MCF 10A (cell line): ENCODE results near the gene GRIK2. TPM values are rescaled to one million over a fixed set of nuclear protein-coding genes. Genes with fewer than 3 reads are reported as not detected.

Experiments
- BruUV-seq: library from RNA; stranded (reverse); fragments of 400-500 nt; replicated peaks from 2 replicates; lab custom pipeline; 2021; lab: Mats Ljungman, UMichigan
- CTCF ChIA-PET: fragments of 300-600 bp; sonication (Branson Sonifier 250); formaldehyde crosslinking; extraction: SDS; loops from one replicate; lab custom pipeline; 2021; ENCODE audit warnings: antibody characterized with exemption, inconsistent platforms; lab: Yijun Ruan, JAX
- POLR2A ChIA-PET: fragments of 300-600, 350-650 bp; sonication (Branson Sonifier 250); formaldehyde crosslinking; extraction: SDS; loops from one replicate; lab custom pipeline; 2020; ENCODE audit warnings: antibody characterized with exemption, inconsistent platforms; lab: Yijun Ruan, JAX
- DNase-seq: peaks from one replicate; pipeline ENCODE4 v3.0.0-alpha.2; 2018; ENCODE audit not compliant: unreplicated experiment
- H3K27ac Mint-ChIP-seq: one replicate; pipeline ENCODE4 v1.8.0; 2022; ENCODE audit warnings: mild to moderate bottlenecking, low read depth, mixed read lengths; ENCODE audit not compliant: unreplicated experiment
- H3K27me3 Mint-ChIP-seq: one replicate; pipeline ENCODE4 v1.8.0; 2022; ENCODE audit warnings: mixed read lengths; ENCODE audit not compliant: insufficient read depth, unreplicated experiment
- H3K36me3 Mint-ChIP-seq: one replicate; pipeline ENCODE4 v1.8.0; 2022; ENCODE audit warnings: mild to moderate bottlenecking, moderate library complexity, mixed read lengths; ENCODE audit not compliant: insufficient read depth, unreplicated experiment
- H3K4me1 Mint-ChIP-seq: one replicate; pipeline ENCODE4 v1.8.0; 2022; ENCODE audit warnings: mixed read lengths; ENCODE audit not compliant: insufficient read depth, unreplicated experiment
- H3K4me3 Mint-ChIP-seq: one replicate; pipeline ENCODE4 v1.8.0; 2022; ENCODE audit warnings: mild to moderate bottlenecking, moderate library complexity, mixed read lengths; ENCODE audit not compliant: unreplicated experiment
- H3K9me3 Mint-ChIP-seq: one replicate; pipeline ENCODE4 v1.8.0; 2022; ENCODE audit warnings: mixed read lengths; ENCODE audit not compliant: unreplicated experiment
- CTCF ChIP-seq: fragments of 200-600 bp; IDR thresholded peaks from one replicate; pipeline ENCODE4 v1.8.0; 2022; ENCODE audit warnings: antibody characterized with exemption, mild to moderate bottlenecking; ENCODE audit not compliant: unreplicated experiment
- intact Hi-C: fragments of 100-400 bp; cut with micrococcal nuclease; formaldehyde crosslinking; loops from 2 replicates; pipeline ENCODE4 v1.14.1; 2022
- total RNA-seq: library from RNA; stranded (reverse); gene quantifications from 2 replicates; pipeline ENCODE4 v1.2.3, GENCODE V29; 2022

The GRIK2 gene
- total RNA-seq, 1 experiment from 2014 or later, result 0.89 TPM

GRCh38 chr6:101686653-101687052 lies 293.1 kb downstream of the GRIK2 start:
- Mint-ChIP-seq H3K9me3 (no peaks in the 10 kb centered on the region), H3K27me3 (no peaks in the 10 kb centered on the region), H3K4me1 (no peaks in the 10 kb centered on the region), H3K27ac (no peak overlapping the region), H3K4me3 (no peak overlapping the region), H3K36me3 (no peaks in the 10 kb centered on the region)
- no TSS peak for BruUV-seq
- ChIA-PET POLR2A (no interaction called here), CTCF (interaction anchor here (0.6 kb wide), 1 partner anchor 261 kb away, joined by 4 read pairs; no protein-coding TSS in a partner anchor)
- no peak for TF ChIP-seq CTCF
- intact Hi-C loops, result no loop called here
- no peak for DNase-seq

DNA sequence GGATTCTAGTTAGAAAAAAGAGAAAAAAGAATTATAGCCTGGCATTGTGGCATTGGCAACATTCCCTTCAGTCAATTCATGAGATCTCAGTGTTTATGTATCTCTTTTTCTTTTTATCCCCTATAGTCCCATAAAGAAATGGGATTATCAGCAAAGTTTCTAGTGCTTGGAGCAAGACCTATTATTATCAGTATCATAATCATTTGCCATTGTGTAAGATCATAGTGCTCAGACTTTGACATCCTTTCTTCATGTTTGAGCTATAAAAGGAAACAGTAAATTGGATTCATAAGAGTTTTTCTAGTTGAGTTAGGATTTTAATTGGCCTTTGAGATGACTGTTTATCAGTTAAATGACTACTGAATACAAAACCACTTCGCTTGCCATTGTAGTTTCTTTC lies 295.6 kb downstream of the GRIK2 start:
- Mint-ChIP-seq H3K27me3 (no peaks in the 10 kb centered on the region), H3K36me3 (no peaks in the 10 kb centered on the region), H3K4me1 (no peaks in the 10 kb centered on the region), H3K9me3 (no peaks in the 10 kb centered on the region), H3K4me3 (no peak overlapping the region), H3K27ac (no peak overlapping the region)
- no TSS peak for BruUV-seq
- POLR2A ChIA-PET, result no interaction called here
- CTCF ChIA-PET, result interaction anchor here (0.6 kb wide), 1 partner anchor 13 kb away, joined by 3 read pairs; no protein-coding TSS in a partner anchor
- no peak for TF ChIP-seq CTCF
- no peak for DNase-seq
- intact Hi-C loops, result no loop called here

GRCh38 chr6:101689695-101690094 lies 296.2 kb downstream of the GRIK2 start:
- no peaks in the 10 kb centered on the region for H3K9me3 Mint-ChIP-seq
- no peak for DNase-seq
- ChIA-PET POLR2A (no interaction called here), CTCF (no interaction called here)
- TF ChIP-seq CTCF, result no peak
- H3K27ac Mint-ChIP-seq, result no peak overlapping the region
- H3K36me3 Mint-ChIP-seq, result no peaks in the 10 kb centered on the region
- no peaks in the 10 kb centered on the region for H3K4me1 Mint-ChIP-seq
- no peak overlapping the region for H3K4me3 Mint-ChIP-seq
- intact Hi-C loops, result no loop called here
- BruUV-seq, result no TSS peak
- H3K27me3 Mint-ChIP-seq, result no peaks in the 10 kb centered on the region

DNA sequence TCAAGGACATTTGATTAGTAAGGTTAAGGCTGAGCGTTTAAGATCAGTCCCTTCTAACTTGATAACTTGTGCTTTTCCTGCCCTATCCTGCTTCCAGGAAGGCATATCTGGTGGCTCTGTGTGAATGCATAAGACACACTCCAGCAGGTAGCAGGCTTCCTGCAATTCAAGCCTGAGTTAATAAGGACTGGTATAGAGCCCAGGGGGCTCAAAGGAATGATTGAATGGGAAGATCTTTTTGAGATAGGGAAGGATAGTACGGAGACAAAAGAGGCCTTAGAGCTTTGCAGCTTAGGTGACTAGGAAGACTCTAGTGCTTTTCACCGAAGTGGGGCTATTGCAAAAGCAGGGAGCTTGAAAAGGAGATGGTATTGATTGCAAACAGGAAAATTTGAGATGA lies 307.1 kb downstream of the GRIK2 start:
- BruUV-seq, result no TSS peak
- ChIA-PET CTCF (no interaction called here), POLR2A (no interaction called here)
- H3K4me1 Mint-ChIP-seq, result no peaks in the 10 kb centered on the region
- H3K36me3 Mint-ChIP-seq, result no peaks in the 10 kb centered on the region
- no peak for TF ChIP-seq CTCF
- no peaks in the 10 kb centered on the region for H3K9me3 Mint-ChIP-seq
- intact Hi-C loops, result no loop called here
- no peaks in the 10 kb centered on the region for H3K27me3 Mint-ChIP-seq
- no peak for DNase-seq
- H3K4me3 Mint-ChIP-seq, result no peak overlapping the region
- no peak overlapping the region for H3K27ac Mint-ChIP-seq
